ENCODE results near the gene BPI. TPM values are rescaled to one million over a fixed set of nuclear protein-coding genes. Genes with fewer than 3 reads are reported as not detected.

Gene BPI
- total RNA-seq, 2 experiments from 2014 or later: not detected

DNA sequence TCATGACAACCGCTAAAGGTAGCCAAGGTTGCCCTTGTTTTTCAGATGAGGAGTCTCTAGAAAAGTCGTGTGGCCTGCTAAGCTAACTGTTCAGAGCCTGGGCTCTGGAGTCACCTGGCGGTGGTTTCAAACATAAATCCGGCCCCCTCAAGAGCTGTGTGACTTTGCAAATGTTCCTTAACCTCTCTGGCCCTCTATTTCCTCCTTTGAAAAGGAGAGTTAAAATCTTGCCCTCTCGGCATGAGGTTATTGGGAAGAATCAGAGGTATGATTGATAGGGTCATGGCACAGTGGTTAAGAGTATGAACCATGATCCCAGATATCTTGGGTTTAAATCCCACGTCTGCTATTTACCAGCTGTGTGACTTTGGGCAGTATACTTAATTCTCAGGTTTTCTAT, 36.7 kb downstream of the BPI start:
- Mint-ChIP-seq H3K27me3 (peaks cover 21% of the 10 kb centered on the region), H3K36me3 (ENCODE audit: low read depth) (no peaks in the 10 kb centered on the region), H3K4me1 (ENCODE audit: low read depth) (no peaks in the 10 kb centered on the region), H3K9me3 (peaks cover 8% of the 10 kb centered on the region), H3K4me3 (no peak overlapping the region), H3K27ac (no peak overlapping the region)
- ChIA-PET CTCF (no interaction called here), POLR2A (no interaction called here)
- TF ChIP-seq, protein P1, sequence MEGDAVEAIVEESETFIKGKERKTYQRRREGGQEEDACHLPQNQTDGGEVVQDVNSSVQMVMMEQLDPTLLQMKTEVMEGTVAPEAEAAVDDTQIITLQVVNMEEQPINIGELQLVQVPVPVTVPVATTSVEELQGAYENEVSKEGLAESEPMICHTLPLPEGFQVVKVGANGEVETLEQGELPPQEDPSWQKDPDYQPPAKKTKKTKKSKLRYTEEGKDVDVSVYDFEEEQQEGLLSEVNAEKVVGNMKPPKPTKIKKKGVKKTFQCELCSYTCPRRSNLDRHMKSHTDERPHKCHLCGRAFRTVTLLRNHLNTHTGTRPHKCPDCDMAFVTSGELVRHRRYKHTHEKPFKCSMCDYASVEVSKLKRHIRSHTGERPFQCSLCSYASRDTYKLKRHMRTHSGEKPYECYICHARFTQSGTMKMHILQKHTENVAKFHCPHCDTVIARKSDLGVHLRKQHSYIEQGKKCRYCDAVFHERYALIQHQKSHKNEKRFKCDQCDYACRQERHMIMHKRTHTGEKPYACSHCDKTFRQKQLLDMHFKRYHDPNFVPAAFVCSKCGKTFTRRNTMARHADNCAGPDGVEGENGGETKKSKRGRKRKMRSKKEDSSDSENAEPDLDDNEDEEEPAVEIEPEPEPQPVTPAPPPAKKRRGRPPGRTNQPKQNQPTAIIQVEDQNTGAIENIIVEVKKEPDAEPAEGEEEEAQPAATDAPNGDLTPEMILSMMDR (IDR thresholded peaks at IDR 0.05): no peak
- no peak for DNase-seq
- intact Hi-C loops (cut with micrococcal nuclease): no loop called here
- no peak for ATAC-seq

DNA sequence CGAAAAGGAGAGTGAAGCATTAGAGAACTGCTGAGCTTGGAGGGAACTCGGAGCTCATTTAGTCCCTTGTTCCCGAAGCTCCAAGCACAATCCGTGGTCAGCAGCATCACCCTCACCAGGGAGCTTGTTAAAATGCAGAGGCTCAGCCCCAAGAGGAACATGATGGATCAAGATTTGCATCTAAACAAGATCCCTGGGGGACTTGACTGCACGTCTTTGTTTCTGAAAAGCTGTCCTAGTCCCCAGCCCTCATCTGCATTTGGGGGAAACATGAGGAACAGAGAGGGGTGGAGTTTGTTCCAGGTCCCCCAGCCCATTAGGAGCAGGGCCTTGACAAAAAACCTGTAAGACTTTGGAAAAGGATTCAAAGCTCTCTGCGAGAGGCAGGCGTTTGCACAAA, 38.3 kb downstream of the BPI start:
- H3K9me3 Mint-ChIP-seq: peaks cover 8% of the 10 kb centered on the region
- intact Hi-C loops (cut with micrococcal nuclease): no loop called here
- DNase-seq: no peak
- no peak overlapping the region for H3K4me3 Mint-ChIP-seq
- H3K36me3 Mint-ChIP-seq (ENCODE audit: low read depth): no peaks in the 10 kb centered on the region
- no peak for ATAC-seq
- H3K4me1 Mint-ChIP-seq (ENCODE audit: low read depth): no peaks in the 10 kb centered on the region
- peaks cover 12% of the 10 kb centered on the region for H3K27me3 Mint-ChIP-seq
- CTCF ChIA-PET: no interaction called here
- TF ChIP-seq, protein P1 (IDR thresholded peaks at IDR 0.05): no peak
- POLR2A ChIA-PET: no interaction called here
- H3K27ac Mint-ChIP-seq: no peak overlapping the region

- intact Hi-C loops (cut with micrococcal nuclease): no loop called here
- no peaks in the 10 kb centered on the region for H3K36me3 Mint-ChIP-seq (ENCODE audit: low read depth)
Observed at GRCh38 chr20:38342713-38343310, 38.9 kb downstream of the BPI start.

DNA sequence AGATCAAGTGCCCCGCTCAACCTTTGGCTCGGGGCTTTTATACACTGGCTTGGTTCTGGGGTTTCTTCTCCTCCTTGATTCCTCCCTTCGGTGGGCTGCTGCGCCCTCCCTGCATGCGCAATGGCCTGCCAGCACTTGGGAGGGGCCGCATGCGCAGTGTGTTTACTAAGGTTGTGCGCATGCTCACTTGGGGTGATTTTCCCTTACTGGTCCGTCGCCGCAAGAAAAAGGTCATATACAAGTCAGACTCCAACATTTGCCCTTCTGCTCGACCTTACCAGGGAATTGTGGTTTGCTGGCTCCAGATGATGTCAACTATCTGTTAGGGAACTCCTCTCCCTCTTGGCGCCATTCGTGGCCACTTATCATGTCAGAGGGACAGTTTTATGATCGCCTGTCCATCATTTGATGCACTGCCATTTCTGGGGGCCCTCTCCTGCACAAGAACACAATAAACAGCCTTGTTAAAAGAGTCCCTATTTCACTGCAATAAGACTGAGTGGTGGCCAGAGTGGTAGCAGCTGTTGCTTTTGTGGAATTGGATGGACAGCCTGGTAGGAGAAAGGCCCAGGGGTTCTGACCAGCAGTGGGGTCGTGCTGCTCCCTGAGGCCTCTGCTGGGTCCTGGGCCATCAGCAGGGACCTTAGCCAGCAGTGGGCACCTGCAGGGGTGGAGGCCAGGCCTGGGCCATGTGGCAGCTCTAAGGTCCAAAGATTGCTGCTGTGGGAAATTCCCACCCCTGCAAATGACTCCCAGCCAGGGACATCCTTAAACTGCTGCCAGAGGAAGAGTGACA, 39.6 kb downstream of the BPI start:
- Mint-ChIP-seq H3K36me3 (ENCODE audit: low read depth) (no peaks in the 10 kb centered on the region), H3K4me3 (no peak overlapping the region), H3K27me3 (peaks cover 8% of the 10 kb centered on the region), H3K9me3 (no peaks in the 10 kb centered on the region), H3K27ac (no peak overlapping the region), H3K4me1 (ENCODE audit: low read depth) (no peaks in the 10 kb centered on the region)
- intact Hi-C loops (cut with micrococcal nuclease): no loop called here
- ChIA-PET POLR2A (no interaction called here), CTCF (no interaction called here)
- TF ChIP-seq, protein P1 (IDR thresholded peaks at IDR 0.05): no peak
- DNase-seq (no peak), ATAC-seq (no peak)

More at GRCh38 chr20:38342713-38343310, 38.9 kb downstream of the BPI start:
- DNase-seq: no peak
- TF ChIP-seq, protein P1 (IDR thresholded peaks at IDR 0.05): no peak
- ATAC-seq: no peak
- H3K27me3 Mint-ChIP-seq: peaks cover 10% of the 10 kb centered on the region
- POLR2A ChIA-PET: no interaction called here
- no peaks in the 10 kb centered on the region for H3K4me1 Mint-ChIP-seq (ENCODE audit: low read depth)
- H3K27ac Mint-ChIP-seq: no peak overlapping the region
- CTCF ChIA-PET: no interaction called here
- H3K4me3 Mint-ChIP-seq: no peak overlapping the region
- peaks cover 4% of the 10 kb centered on the region for H3K9me3 Mint-ChIP-seq

DNA sequence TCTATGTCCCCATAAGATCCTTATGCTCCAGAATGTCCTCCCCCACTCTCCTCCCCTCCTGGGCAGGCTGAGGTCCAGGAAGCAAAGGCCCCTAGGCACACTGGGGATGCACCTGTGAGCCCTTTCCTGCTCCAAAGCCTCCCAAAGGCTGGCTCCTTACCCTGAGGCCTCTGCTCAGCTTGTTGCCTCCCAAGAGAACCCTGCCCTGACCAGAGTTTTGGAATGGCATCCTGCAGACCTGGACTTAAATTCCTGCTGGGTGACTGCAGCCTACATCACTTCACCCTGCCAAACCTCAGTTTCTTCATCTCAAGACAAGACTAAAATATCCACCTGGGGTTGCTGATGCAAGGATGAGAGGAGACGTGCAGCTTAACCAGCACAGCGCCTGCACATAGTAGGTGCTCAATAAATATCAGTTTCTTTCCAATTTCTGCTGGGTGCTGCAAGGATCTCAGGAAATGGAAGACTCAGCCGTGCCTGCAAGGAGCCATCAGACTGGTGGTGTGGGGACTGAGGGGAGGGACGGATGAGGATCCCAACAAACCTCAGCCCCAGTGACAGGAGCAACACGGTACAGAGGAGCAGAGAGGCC, 40.2 kb downstream of the BPI start:
- POLR2A ChIA-PET: no interaction called here
- no peaks in the 10 kb centered on the region for H3K36me3 Mint-ChIP-seq (ENCODE audit: low read depth)
- no peak overlapping the region for H3K27ac Mint-ChIP-seq
- no peaks in the 10 kb centered on the region for H3K4me1 Mint-ChIP-seq (ENCODE audit: low read depth)
- DNase-seq: no peak
- TF ChIP-seq, protein P1 (IDR thresholded peaks at IDR 0.05): no peak
- CTCF ChIA-PET: no interaction called here
- no peaks in the 10 kb centered on the region for H3K9me3 Mint-ChIP-seq
- H3K4me3 Mint-ChIP-seq: no peak overlapping the region
- intact Hi-C loops (cut with micrococcal nuclease): no loop called here
- no peak for ATAC-seq
- H3K27me3 Mint-ChIP-seq: peaks cover 6% of the 10 kb centered on the region
